H9 (cell line): ENCODE measurements around the gene TFF3. TPM values are rescaled to one million over a fixed set of nuclear protein-coding genes. Genes with fewer than 3 reads are reported as not detected.

ENCODE experiments used
- DNase-seq: peaks from one replicate; pipeline ENCODE4 v3.0.0-alpha.2; 2017
- H2AFZ ChIP-seq: one replicate; pipeline ENCODE4 v1.6.1; 2013; ENCODE audit warnings: mild to moderate bottlenecking, low read length, control low read depth, moderate library complexity
- H2AK5ac ChIP-seq: 2 replicates; pipeline ENCODE4 v1.6.1; 2013; ENCODE audit warnings: low read length, control low read depth, mixed read lengths; ENCODE audit not compliant: insufficient read length
- H2BK120ac ChIP-seq: one replicate; pipeline ENCODE4 v1.6.1; 2013; ENCODE audit warnings: low read depth, mild to moderate bottlenecking, low read length, control low read depth, inconsistent platforms; ENCODE audit not compliant: poor library complexity, severe bottlenecking
- H2BK12ac ChIP-seq: 2 replicates; pipeline ENCODE4 v1.6.1; 2013; ENCODE audit warnings: low read length, control low read depth, mixed read lengths, low read depth; ENCODE audit not compliant: insufficient read length
- H2BK15ac ChIP-seq: 2 replicates; pipeline ENCODE4 v1.6.1; 2013; ENCODE audit warnings: low read depth, low read length, control low read depth
- H2BK20ac ChIP-seq: one replicate; pipeline ENCODE4 v1.6.1; 2013; ENCODE audit warnings: low read depth, mild to moderate bottlenecking, low read length, control low read depth, inconsistent platforms; ENCODE audit not compliant: poor library complexity, severe bottlenecking
- H2BK5ac ChIP-seq: 2 replicates; pipeline ENCODE4 v1.6.1; 2013; ENCODE audit warnings: low read length, control low read depth, mixed read lengths; ENCODE audit not compliant: insufficient read length
- H3K14ac ChIP-seq: 2 replicates; pipeline ENCODE4 v1.6.1; 2013; ENCODE audit warnings: low read length, control low read depth; ENCODE audit not compliant: insufficient read depth
- H3K18ac ChIP-seq: 2 replicates; pipeline ENCODE4 v1.6.1; 2013; ENCODE audit warnings: low read depth, mild to moderate bottlenecking, mixed read lengths, low read length, control low read depth; ENCODE audit not compliant: insufficient read length
- H3K23ac ChIP-seq: 2 replicates; pipeline ENCODE4 v1.6.1; 2013; ENCODE audit warnings: low read length, control low read depth, mixed read lengths, low read depth; ENCODE audit not compliant: insufficient read length
- H3K23me2 ChIP-seq: 2 replicates; pipeline ENCODE4 v1.6.1; 2013; ENCODE audit warnings: low read depth, mild to moderate bottlenecking, mixed read lengths, low read length, control low read depth; ENCODE audit not compliant: insufficient read length, poor library complexity, severe bottlenecking
- H3K27ac ChIP-seq: 2 replicates; pipeline ENCODE4 v1.5.1; 2013; ENCODE audit warnings: low read length, control low read depth, mixed read lengths, low read depth; ENCODE audit not compliant: insufficient read length
- H3K27me3 ChIP-seq: 2 replicates; pipeline ENCODE4 v1.6.1; 2013; ENCODE audit warnings: low read length, control low read depth, inconsistent platforms; ENCODE audit not compliant: insufficient read depth
- H3K4ac ChIP-seq: 2 replicates; pipeline ENCODE4 v1.6.1; 2013; ENCODE audit warnings: low read depth, mild to moderate bottlenecking, control low read depth, inconsistent platforms, low read length, moderate library complexity
- H3K4me1 ChIP-seq: 2 replicates; pipeline ENCODE4 v1.6.1; 2013; ENCODE audit warnings: low read length, control low read depth, inconsistent platforms; ENCODE audit not compliant: insufficient read depth
- H3K4me2 ChIP-seq: 2 replicates; pipeline ENCODE4 v1.6.1; 2013; ENCODE audit warnings: low read length, control low read depth, mixed read lengths; ENCODE audit not compliant: insufficient read length, insufficient read depth
- H3K56ac ChIP-seq: 2 replicates; pipeline ENCODE4 v1.6.1; 2013; ENCODE audit warnings: low read depth, mild to moderate bottlenecking, mixed read lengths, low read length, control low read depth; ENCODE audit not compliant: insufficient read length
- H3K79me1 ChIP-seq: 2 replicates; pipeline ENCODE4 v1.6.1; 2013; ENCODE audit warnings: low read depth, mild to moderate bottlenecking, moderate library complexity, low read length, control low read depth, inconsistent platforms; ENCODE audit not compliant: insufficient read depth, poor library complexity, severe bottlenecking
- H3K79me2 ChIP-seq: 2 replicates; pipeline ENCODE4 v1.6.1; 2013; ENCODE audit warnings: low read length, control low read depth, inconsistent platforms; ENCODE audit not compliant: insufficient read depth
- H3K9ac ChIP-seq: 2 replicates; pipeline ENCODE4 v1.6.1; 2013; ENCODE audit warnings: low read length, control low read depth, mixed read lengths; ENCODE audit not compliant: insufficient read length; ENCODE audit errors: extremely low read depth
- H3K9me3 ChIP-seq: one replicate; pipeline ENCODE4 v1.6.1; 2013; ENCODE audit warnings: low read depth, low read length, inconsistent platforms; ENCODE audit not compliant: control insufficient read depth
- H3T11ph ChIP-seq: one replicate; pipeline ENCODE4 v1.6.1; 2013; ENCODE audit warnings: mild to moderate bottlenecking, low read length, control low read depth, inconsistent platforms
- H4K20me1 ChIP-seq: one replicate; pipeline ENCODE4 v1.6.1; 2013; ENCODE audit not compliant: control insufficient read depth, insufficient read length, insufficient read depth
- H4K5ac ChIP-seq: 2 replicates; pipeline ENCODE4 v1.6.1; 2013; ENCODE audit warnings: low read depth, mild to moderate bottlenecking, mixed read lengths, low read length, control low read depth; ENCODE audit not compliant: insufficient read length
- H4K8ac ChIP-seq: replicated peaks from 2 replicates; pipeline ENCODE4 v1.6.1; 2013; ENCODE audit warnings: low read length, control low read depth, mixed read lengths, low read depth; ENCODE audit not compliant: insufficient read length
- H4K91ac ChIP-seq: 2 replicates; pipeline ENCODE4 v1.6.1; 2013; ENCODE audit warnings: low read depth, mild to moderate bottlenecking, moderate library complexity, mixed read lengths, low read length, control low read depth; ENCODE audit not compliant: insufficient read length
- H3K27ac Mint-ChIP-seq, 3 experiments: 2 replicates in 2 of 3; 3 replicates in 1 of 3; pipeline ENCODE4 v1.8.0; 2020 to 2021; ENCODE audit warnings: mixed read lengths in 3 of 3, mild to moderate bottlenecking in 1 of 3, moderate library complexity in 1 of 3
- H3K27me3 Mint-ChIP-seq: 2 replicates; pipeline ENCODE4 v1.8.0; 2021; ENCODE audit warnings: low read depth, mild to moderate bottlenecking, moderate library complexity, mixed read lengths
- H3K36me3 Mint-ChIP-seq, 3 experiments: 2 replicates in 2 of 3; 3 replicates in 1 of 3; pipeline ENCODE4 v1.8.0; 2020 to 2021; ENCODE audit warnings: low read depth in 3 of 3, mixed read lengths in 3 of 3; ENCODE audit not compliant: insufficient read depth in 1 of 3
- H3K4me1 Mint-ChIP-seq, 2 experiments: 2 replicates each; pipeline ENCODE4 v1.8.0; 2020; ENCODE audit warnings: mixed read lengths in 2 of 2
- H3K4me3 Mint-ChIP-seq, 2 experiments: 2 replicates in 1 of 2; 3 replicates in 1 of 2; pipeline ENCODE4 v1.8.0; 2020 to 2021; ENCODE audit warnings: mild to moderate bottlenecking in 2 of 2, mixed read lengths in 2 of 2, moderate library complexity in 1 of 2
- H3K9me3 Mint-ChIP-seq, 2 experiments: 2 replicates in 1 of 2; 3 replicates in 1 of 2; pipeline ENCODE4 v1.8.0; 2020; ENCODE audit warnings: mild to moderate bottlenecking in 2 of 2, mixed read lengths in 2 of 2, moderate library complexity in 1 of 2
- WGBS: extraction: QIAGEN DNeasy Blood & Tissue Kit; methylation state at CpG from one replicate; pipeline ENCODE4 v1.1.7; 2013; ENCODE audit warnings: missing lambda C conversion rate, low lambda C conversion rate, mixed read lengths; ENCODE audit not compliant: insufficient read length; ENCODE audit errors: extremely low coverage; 5-methylcytosine and 5-hydroxymethylcytosine counted together
- total RNA-seq: library from RNA; stranded (reverse); gene quantifications from 2 replicates; pipeline ENCODE4 v1.2.1, GENCODE V29; 2021
- TF ChIP-seq, protein P1 (sequence below): fragments of 200-600 bp; sonication (generic); conservative IDR thresholded peaks from 3 replicates; pipeline ENCODE4 v1.8.0; 2021; ENCODE audit warnings: antibody characterized with exemption, mild to moderate bottlenecking

Gene TFF3
- total RNA-seq, 1 experiment from 2014 or later: 1.5 TPM

DNA sequence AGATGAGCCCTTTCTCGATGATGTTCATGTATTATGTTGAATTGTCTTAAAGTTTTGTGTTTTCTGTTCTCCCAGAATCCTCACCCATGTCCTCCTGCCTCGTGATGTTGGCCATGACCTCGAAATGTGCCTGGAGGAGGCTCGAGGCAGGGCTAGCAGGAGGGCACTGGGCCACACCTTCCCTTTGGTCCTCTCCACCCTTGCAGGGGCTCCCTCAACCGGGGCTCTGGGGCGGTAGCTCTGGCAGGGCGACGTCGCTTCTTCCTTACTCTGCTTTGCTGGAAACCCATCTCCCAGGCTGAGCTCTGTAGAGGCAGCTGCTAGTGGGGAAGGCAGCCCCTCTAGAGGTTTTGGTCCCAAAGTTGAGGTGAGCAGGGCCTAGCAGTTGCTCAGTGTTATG lies 14.3 kb downstream of the TFF3 start:
- no peak overlapping the region for H3K18ac ChIP-seq
- WGBS: no CpG with 5 or more reads among the region's 9 CpGs
- H2BK20ac ChIP-seq: no peak overlapping the region
- H3T11ph ChIP-seq: no peak overlapping the region
- no peak overlapping the region for H3K56ac ChIP-seq
- no peak overlapping the region for H3K27ac ChIP-seq
- no peaks in the 10 kb centered on the region for H3K9me3 Mint-ChIP-seq
- no peak for DNase-seq
- H3K14ac ChIP-seq: no peak overlapping the region
- H3K9me3 ChIP-seq: no peaks in the 10 kb centered on the region
- no peak overlapping the region for H4K8ac ChIP-seq
- H3K79me2 ChIP-seq: no peaks in the 10 kb centered on the region
- no peak overlapping the region for H2AFZ ChIP-seq
- no peak overlapping the region for H2BK15ac ChIP-seq
- H3K23me2 ChIP-seq: no peaks in the 10 kb centered on the region
- no peaks in the 10 kb centered on the region for H3K27me3 ChIP-seq
- H2AK5ac ChIP-seq: no peak overlapping the region
- no peak overlapping the region for H4K91ac ChIP-seq
- no peak overlapping the region for H3K4ac ChIP-seq
- H3K79me1 ChIP-seq: no peaks in the 10 kb centered on the region
- H3K4me2 ChIP-seq: no peak overlapping the region
- H3K4me3 Mint-ChIP-seq: no peak overlapping the region
- no peak overlapping the region for H2BK120ac ChIP-seq
- no peak overlapping the region for H3K9ac ChIP-seq
- TF ChIP-seq, protein P1, sequence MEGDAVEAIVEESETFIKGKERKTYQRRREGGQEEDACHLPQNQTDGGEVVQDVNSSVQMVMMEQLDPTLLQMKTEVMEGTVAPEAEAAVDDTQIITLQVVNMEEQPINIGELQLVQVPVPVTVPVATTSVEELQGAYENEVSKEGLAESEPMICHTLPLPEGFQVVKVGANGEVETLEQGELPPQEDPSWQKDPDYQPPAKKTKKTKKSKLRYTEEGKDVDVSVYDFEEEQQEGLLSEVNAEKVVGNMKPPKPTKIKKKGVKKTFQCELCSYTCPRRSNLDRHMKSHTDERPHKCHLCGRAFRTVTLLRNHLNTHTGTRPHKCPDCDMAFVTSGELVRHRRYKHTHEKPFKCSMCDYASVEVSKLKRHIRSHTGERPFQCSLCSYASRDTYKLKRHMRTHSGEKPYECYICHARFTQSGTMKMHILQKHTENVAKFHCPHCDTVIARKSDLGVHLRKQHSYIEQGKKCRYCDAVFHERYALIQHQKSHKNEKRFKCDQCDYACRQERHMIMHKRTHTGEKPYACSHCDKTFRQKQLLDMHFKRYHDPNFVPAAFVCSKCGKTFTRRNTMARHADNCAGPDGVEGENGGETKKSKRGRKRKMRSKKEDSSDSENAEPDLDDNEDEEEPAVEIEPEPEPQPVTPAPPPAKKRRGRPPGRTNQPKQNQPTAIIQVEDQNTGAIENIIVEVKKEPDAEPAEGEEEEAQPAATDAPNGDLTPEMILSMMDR: no peak
- no peak overlapping the region for H2BK5ac ChIP-seq
- H4K20me1 ChIP-seq: no peaks in the 10 kb centered on the region
- H3K4me1 ChIP-seq: no peaks in the 10 kb centered on the region
- H3K27me3 Mint-ChIP-seq: peaks cover 11% of the 10 kb centered on the region
- H3K23ac ChIP-seq: no peak overlapping the region
- H2BK12ac ChIP-seq: no peak overlapping the region
- H3K4me1 Mint-ChIP-seq: peaks cover 16 to 20% of the 10 kb centered on the region in 2 experiments
- no peaks in the 10 kb centered on the region for H3K36me3 Mint-ChIP-seq
- no peak overlapping the region for H3K27ac Mint-ChIP-seq
- H4K5ac ChIP-seq: no peak overlapping the region
